UCSD-AML1 (cell line): ENCODE measurements around the gene PRKCSH.
"Not testable (repeated sequence)": the region's sequence is repeated elsewhere in the genome, so short reads cannot be mapped to it uniquely, and the experiment has no call there.

Experiments
- DNase-seq: peaks from one replicate; lab custom pipeline; 2025; ENCODE audit not compliant: unreplicated experiment; lab: John Stamatoyannopoulos, UW

PRKCSH gene

DNA sequence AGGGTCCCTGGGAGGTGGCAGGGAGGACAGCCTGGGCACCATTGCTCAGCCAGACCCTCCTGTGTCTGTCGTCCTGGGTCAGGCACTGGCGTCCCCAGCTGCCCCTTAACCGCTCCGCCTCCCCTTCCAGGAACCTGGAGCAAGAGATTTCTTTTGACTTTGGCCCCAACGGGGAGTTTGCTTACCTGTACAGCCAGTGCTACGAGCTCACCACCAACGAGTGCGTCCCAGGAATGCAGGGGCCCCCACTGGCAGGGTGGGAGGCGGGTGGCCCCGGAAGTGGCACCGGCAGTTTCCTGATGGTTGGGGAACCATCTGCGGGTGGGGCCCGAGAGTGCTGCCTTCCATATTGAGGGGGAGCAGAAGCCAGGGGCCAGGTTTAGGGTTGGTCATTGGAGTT lies 13.0 kb downstream of the PRKCSH start:
- DNase-seq, result no peak

DNA sequence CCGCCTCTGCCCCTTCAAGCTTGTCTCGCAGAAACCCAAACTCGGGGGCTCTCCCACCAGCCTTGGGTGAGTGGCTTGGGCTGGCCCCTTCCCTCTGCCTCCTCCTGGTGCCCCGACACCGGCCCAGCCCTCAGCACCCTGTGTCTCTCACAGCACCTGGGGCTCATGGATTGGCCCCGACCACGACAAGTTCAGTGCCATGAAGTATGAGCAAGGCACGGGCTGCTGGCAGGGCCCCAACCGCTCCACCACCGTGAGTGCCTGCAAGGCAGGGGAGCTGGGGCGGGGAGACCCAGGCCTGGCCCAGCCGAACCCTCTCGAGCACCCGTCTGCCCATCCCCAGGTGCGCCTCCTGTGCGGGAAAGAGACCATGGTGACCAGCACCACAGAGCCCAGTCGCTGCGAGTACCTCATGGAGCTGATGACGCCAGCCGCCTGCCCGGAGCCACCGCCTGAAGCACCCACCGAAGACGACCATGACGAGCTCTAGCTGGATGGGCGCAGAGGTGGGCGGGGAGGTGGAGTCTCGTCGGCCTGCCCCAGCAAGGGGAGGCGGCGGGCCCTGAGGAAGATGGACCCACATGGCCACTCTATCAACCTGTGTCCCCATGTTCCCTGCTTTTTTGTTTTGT lies 13.6 kb downstream of the PRKCSH start:
- no peak for DNase-seq

- DNase-seq, result no peak
These were observed 15.3 kb downstream of the PRKCSH start for GRCh38 chr19:11450570-11451326.

- no peak for DNase-seq
These were observed 16.0 kb downstream of the PRKCSH start for GRCh38 chr19:11451327-11451870.

GRCh38 chr19:11451871-11452619 lies 16.6 kb downstream of the PRKCSH start:
- DNase-seq, result no peak

- DNase-seq, result no peak
These were observed 17.3 kb downstream of the PRKCSH start for GRCh38 chr19:11452620-11453310.

GRCh38 chr19:11453468-11454341 lies 18.3 kb downstream of the PRKCSH start:
- no peak for DNase-seq

DNA sequence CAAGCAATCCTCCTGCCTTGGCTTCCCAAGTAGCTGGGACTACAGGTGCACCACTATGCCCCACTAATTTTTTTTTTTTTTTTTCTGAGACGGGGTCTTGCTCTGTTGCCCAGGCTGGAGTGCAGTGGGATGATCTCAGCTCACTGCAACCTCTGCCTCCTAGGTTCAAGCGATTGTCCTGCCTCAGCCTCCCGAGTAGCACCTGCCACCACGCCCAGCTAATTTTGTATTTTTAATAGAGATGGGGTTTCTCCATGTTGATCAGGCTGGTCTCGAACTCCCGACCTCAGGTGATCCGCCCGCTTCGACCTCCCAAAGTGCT lies 19.8 kb downstream of the PRKCSH start:
- not testable (repeated sequence) for DNase-seq

DNA sequence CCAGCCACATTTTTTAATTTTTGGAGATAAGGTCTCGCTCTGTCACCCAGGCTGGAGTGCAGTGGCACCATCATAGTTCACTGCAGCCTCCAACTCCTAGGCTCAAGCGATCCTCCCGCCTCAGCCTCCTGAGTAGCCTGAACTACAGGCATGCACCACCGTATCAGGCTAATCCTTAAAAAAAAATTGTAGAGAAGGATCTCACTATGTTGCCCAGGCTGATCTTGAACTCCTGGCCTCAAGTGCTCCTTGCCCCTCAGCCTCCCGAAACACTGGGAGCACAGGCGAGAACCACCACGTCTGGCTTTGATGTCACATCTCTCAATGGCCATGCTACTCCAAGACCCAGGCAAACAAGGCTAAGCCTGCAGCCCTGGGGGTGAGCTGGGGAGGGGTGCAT lies 21.2 kb downstream of the PRKCSH start:
- DNase-seq, result no peak

DNA sequence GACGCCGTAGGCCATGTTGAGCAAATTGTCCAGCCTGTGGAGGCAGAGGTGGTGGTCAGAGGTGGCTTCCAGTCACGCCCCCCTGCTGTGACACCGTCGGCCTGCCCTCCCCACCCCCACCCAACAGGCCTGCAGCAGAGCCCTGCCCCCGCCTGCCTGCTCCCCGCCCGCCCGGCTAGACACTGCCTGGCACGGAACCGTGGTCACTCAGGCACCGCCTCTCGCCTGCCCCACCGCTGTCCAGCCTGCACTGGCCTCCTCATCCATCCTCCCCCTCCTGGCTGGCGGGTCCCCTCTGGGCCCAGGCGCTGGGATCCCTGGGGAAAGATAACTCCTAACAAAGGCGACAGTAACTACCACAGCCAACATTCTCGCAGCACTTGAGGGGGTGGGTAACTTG lies 21.7 kb downstream of the PRKCSH start:
- no peak for DNase-seq

DNA sequence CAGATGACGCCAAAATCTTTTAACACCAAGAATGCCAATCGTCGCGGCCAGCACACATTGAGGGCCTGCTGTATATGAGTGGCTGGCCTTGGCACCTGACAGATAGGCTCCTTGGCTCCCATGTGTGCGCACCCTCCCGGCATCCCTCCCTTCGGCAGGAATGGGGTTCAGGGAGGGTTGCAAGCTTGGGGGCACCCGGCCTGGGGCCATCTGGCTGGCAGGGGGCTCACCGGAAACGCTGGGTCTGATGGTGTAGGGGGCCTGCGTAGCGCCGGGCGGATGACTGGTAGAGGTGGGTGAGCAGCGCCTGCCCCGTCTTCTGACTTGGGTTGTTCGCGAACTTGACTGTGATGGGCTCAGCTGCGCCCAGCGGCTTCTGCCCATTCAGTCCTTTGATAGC lies 22.4 kb downstream of the PRKCSH start:
- no peak for DNase-seq

DNA sequence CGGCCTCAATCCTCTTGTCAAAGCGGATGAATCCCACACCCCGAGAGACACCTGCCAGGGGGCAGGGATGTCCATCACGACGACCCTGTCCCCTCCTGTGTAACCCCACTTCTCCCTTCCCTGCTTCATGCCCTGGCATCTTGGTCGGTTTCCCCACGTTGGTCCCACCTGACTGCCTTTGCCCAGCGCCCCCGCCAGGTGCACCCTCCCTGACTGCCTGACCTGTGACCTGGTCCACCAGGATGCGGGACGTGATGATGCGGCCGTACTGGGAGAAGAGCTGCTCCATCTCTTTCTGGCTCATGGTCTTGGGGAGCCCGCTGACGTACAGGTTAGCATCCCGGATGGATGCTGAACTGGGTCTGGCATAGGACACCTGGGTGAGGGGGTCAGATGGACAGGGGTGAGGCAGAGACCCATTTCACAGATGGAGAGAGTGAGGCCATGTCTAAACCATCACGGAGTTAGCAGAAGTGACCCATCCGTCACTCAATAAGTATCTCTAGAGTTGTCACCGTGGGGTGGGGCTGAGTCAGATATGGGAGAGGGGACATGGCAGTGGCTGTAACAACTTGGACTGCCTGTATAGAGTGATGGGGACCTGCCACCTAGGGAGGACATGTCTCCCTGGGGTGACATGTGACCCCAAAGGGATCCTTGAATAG lies 22.9 kb downstream of the PRKCSH start:
- DNase-seq, result no peak

DNA sequence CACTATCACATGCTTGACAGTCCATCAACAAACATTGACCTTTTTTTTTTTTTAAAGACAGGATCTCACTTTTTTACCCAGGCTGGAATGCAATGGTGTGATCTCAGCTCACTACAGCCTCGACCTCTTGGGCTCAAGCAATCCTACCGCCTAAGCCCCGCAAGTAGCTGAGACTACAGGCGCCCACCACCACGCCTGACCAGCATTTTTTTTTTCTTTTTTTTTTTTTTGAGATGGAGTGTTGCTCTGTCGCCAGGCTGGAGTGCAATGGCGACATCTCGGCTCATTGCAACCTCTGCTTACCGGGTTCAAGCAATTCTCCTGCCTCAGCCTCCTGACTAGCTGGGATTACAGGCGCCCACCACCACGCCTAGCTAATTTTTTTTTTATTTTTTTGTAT lies 23.5 kb downstream of the PRKCSH start:
- DNase-seq, result not testable (repeated sequence)

- DNase-seq, result no peak
These were observed 24.8 kb downstream of the PRKCSH start for GRCh38 chr19:11460207-11460606.

GRCh38 chr19:11461453-11461852 lies 26.0 kb downstream of the PRKCSH start:
- DNase-seq, result no peak

- no peak for DNase-seq
These were observed 28.0 kb downstream of the PRKCSH start for GRCh38 chr19:11463391-11463790.

DNA sequence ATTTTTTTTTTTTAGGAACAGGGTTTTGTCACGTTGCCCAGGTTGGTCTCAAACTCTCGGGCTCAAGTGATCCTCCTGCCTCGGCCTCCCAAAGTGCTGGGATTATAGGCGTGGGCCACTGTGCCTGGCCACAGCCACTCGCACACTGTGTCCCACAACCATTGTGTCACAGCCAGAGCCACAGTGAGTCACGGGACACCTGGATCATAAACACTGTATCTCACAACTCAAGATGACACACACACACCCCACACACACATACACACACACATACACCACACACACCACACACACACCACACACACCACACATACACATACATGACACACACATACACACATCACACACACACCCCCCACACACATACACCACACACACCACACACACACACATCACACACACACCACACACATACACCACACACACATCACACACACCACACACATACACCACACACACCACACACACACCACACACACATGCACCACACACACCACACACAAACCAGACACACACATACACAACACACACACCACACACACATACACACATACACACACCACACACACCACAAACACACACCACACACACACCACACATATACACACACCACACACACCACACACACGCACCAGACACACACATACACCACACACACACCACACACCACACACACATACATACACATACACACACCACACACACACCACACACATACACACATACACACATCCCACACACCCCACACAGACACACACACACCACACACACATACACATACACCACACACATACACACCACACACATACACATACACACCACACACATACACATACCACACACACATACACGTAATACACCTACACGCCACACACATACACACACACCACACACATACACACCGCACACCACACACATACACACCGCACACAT lies 29.2 kb downstream of the PRKCSH start:
- DNase-seq, result no peak

GRCh38 chr19:11465600-11465999 lies 30.2 kb downstream of the PRKCSH start:
- DNase-seq, result no peak
